ENCODE data around the gene ANP32E. TPM values are rescaled to one million over a fixed set of nuclear protein-coding genes. Genes with fewer than 3 reads are reported as not detected.

ANP32E gene
- total RNA-seq, 1 experiment from 2014 or later: 95.1 TPM

- no TSS peak for BruUV-seq (replicated peaks)
- Histone ChIP-seq H3K9me3 (ENCODE audit: control insufficient read depth in 1 of 2, insufficient read depth in 1 of 2, low read depth in 1 of 2, low read length in 2 of 2) (no peaks in the 10 kb centered on the region), H2AFZ (ENCODE audit: low read depth, low read length, poor library complexity, severe bottlenecking) (no peak overlapping the region), H3K4me3 (replicated peaks in 1 of 2; ENCODE audit: low read depth in 1 of 2, low read length in 2 of 2) (no peak overlapping the region), H3K9ac (ENCODE audit: low read length) (no peak overlapping the region), H3K27ac (ENCODE audit: low read depth, low read length) (no peak overlapping the region), H3K4me1 (ENCODE audit: control insufficient read depth in 1 of 2, insufficient read depth in 2 of 2, low read length in 2 of 2) (peaks cover 18 to 32% of the 10 kb centered on the region in 2 experiments), H3K9me2 (ENCODE audit: insufficient read depth) (no peaks in the 10 kb centered on the region), H3K36me3 (ENCODE audit: control insufficient read depth in 1 of 2, insufficient read depth in 2 of 2, low read length in 2 of 2) (no peaks in the 10 kb centered on the region), H3K79me2 (ENCODE audit: insufficient read depth, low read length) (peaks cover 6% of the 10 kb centered on the region), H3K27me3 (ENCODE audit: insufficient read depth, low read length) (no peaks in the 10 kb centered on the region), H3K4me2 (ENCODE audit: low read length) (no peak overlapping the region), H4K20me1 (ENCODE audit: insufficient read depth) (no peaks in the 10 kb centered on the region)
- ChIA-PET POLR2A (interaction anchor here (1.8 kb wide), 1 partner anchor 13 kb away, joined by 6 read pairs; no protein-coding TSS in a partner anchor), CTCF (interaction anchor here (0.8 to 1.4 kb wide), 3 partner anchors 8 to 18 kb away, joined by 3 to 4 read pairs (median 3); no protein-coding TSS in a partner anchor), RAD21 (ENCODE audit: low non-redundant PET in 1 of 2, low total read pairs in 2 of 2, uncharacterized antibody in 2 of 2, unreplicated experiment in 2 of 2) (no interaction called here)
- intact Hi-C loops (cut with micrococcal nuclease): no loop called here
- ATAC-seq: no peak
- TF ChIP-seq SP1 (IDR thresholded peaks at IDR 0.05; ENCODE audit: low read depth) (no peak), POLR2AphosphoS5 (IDR thresholded peaks at IDR 0.05; ENCODE audit: low read depth, low read length) (no peak), EGR1 (IDR thresholded peaks at IDR 0.05; ENCODE audit: low read depth) (no peak), EZH2 (IDR thresholded peaks at IDR 0.05) (no peak), MAX (IDR thresholded peaks at IDR 0.05) (no peak), ELF1 (IDR thresholded peaks at IDR 0.05; ENCODE audit: borderline replicate concordance, low read depth) (no peak), RAD21 (IDR thresholded peaks at IDR 0.05; ENCODE audit: low read depth) (no peak), SIN3A (IDR thresholded peaks at IDR 0.05; ENCODE audit: low read depth) (no peak)
- no peak for DNase-seq (ENCODE audit: low read depth, low spot score)
Measured at GRCh38 chr1:150273311-150273710, 37.4 kb upstream of the ANP32E start.

GRCh38 chr1:150271291-150271959 is 35.5 kb upstream of the ANP32E start:
- intact Hi-C loops (cut with micrococcal nuclease): no loop called here
- TF ChIP-seq EGR1 (IDR thresholded peaks at IDR 0.05; ENCODE audit: low read depth): no peak
- no peak for TF ChIP-seq EZH2 (IDR thresholded peaks at IDR 0.05)
- TF ChIP-seq YY1 (IDR thresholded peaks at IDR 0.05; ENCODE audit: extremely low read depth, insufficient replicate concordance, low read depth, low read length): no peak
- TF ChIP-seq JUND (IDR thresholded peaks at IDR 0.05): no peak
- no peak for TF ChIP-seq TCF7L2 (IDR thresholded peaks at IDR 0.05; ENCODE audit: borderline replicate concordance, extremely low read depth, insufficient read depth, insufficient read length)
- TF ChIP-seq POLR2AphosphoS5 (IDR thresholded peaks at IDR 0.05; ENCODE audit: low read depth, low read length): no peak
- no peak for TF ChIP-seq ZNF274 (IDR thresholded peaks at IDR 0.05; ENCODE audit: low read depth, low read length)
- TF ChIP-seq CTCF (IDR thresholded peaks at IDR 0.05 in 2 of 3, conservative IDR thresholded peaks at IDR 0.05 in 1 of 3; ENCODE audit: borderline replicate concordance in 1 of 3, insufficient read depth in 1 of 3, low read depth in 2 of 3, low read length in 2 of 3): no peak
- TF ChIP-seq SRF (IDR thresholded peaks at IDR 0.05; ENCODE audit: low read depth): no peak
- no peak for TF ChIP-seq EZH2phosphoT487 (IDR thresholded peaks at IDR 0.05; ENCODE audit: borderline replicate concordance)
- TF ChIP-seq CEBPB (IDR thresholded peaks at IDR 0.05; ENCODE audit: low read depth): no peak

More at GRCh38 chr1:150271291-150271959, 35.5 kb upstream of the ANP32E start:
- Histone ChIP-seq H3K4me1 (ENCODE audit: control insufficient read depth in 1 of 2, insufficient read depth in 2 of 2, low read length in 2 of 2) (peaks cover 24 to 42% of the 10 kb centered on the region in 2 experiments), H3K9me3 (ENCODE audit: control insufficient read depth in 1 of 2, insufficient read depth in 1 of 2, low read depth in 1 of 2, low read length in 2 of 2) (no peaks in the 10 kb centered on the region), H4K20me1 (ENCODE audit: insufficient read depth) (no peaks in the 10 kb centered on the region), H3K9me2 (ENCODE audit: insufficient read depth) (no peaks in the 10 kb centered on the region), H3K27ac (ENCODE audit: low read depth, low read length) (no peak overlapping the region), H3K79me2 (ENCODE audit: insufficient read depth, low read length) (peaks cover 22% of the 10 kb centered on the region), H3K9ac (ENCODE audit: low read length) (no peak overlapping the region), H3K36me3 (ENCODE audit: control insufficient read depth in 1 of 2, insufficient read depth in 2 of 2, low read length in 2 of 2) (peaks cover 0 to 6% of the 10 kb centered on the region in 2 experiments; a peak in 2 of 4 replicates), H3K4me3 (replicated peaks in 1 of 2; ENCODE audit: low read depth in 1 of 2, low read length in 2 of 2) (no peak overlapping the region), H3K27me3 (ENCODE audit: insufficient read depth, low read length) (no peaks in the 10 kb centered on the region), H3K4me2 (ENCODE audit: low read length) (no peak overlapping the region), H2AFZ (ENCODE audit: low read depth, low read length, poor library complexity, severe bottlenecking) (no peak overlapping the region)
- no peak for ATAC-seq
- CTCF ChIA-PET: interaction anchor here (1.8 kb wide), 1 partner anchor 16 kb away, joined by 4 read pairs; no protein-coding TSS in a partner anchor
- no peak for DNase-seq (ENCODE audit: low read depth, low spot score)
- RAD21 ChIA-PET (ENCODE audit: low non-redundant PET in 1 of 2, low total read pairs in 2 of 2, uncharacterized antibody in 2 of 2, unreplicated experiment in 2 of 2): no interaction called here
- POLR2A ChIA-PET: interaction anchor here (1.8 kb wide), 1 partner anchor 11 kb away, joined by 6 read pairs; no protein-coding TSS in a partner anchor
- BruUV-seq (replicated peaks): no TSS peak
